Activated gamma-delta T cell treated with Interleukin-2 at 50 U/mL for 16 hours (primary cell): ENCODE measurements around the gene NANOG.
"Not testable (repeated sequence)": the region's sequence is repeated elsewhere in the genome, so short reads cannot be mapped to it uniquely, and the experiment has no call there.

Experiments
- DNase-seq: peaks from one replicate; pipeline ENCODE4 v3.0.0-alpha.2; 2020

Gene NANOG

GRCh38 chr12:7806319-7806718, 17.1 kb downstream of the NANOG start:
- not testable (repeated sequence) for DNase-seq

GRCh38 chr12:7806863-7807487, 17.8 kb downstream of the NANOG start:
- peak; percentile 63 for DNase-seq

GRCh38 chr12:7825754-7826153, 36.6 kb downstream of the NANOG start:
- DNase-seq: not testable (repeated sequence)

- DNase-seq: not testable (repeated sequence)
Observed at GRCh38 chr12:7829737-7830136, 40.5 kb downstream of the NANOG start.

GRCh38 chr12:7832059-7832696, 43.0 kb downstream of the NANOG start:
- peak; percentile 26 for DNase-seq

- not testable (repeated sequence) for DNase-seq
Observed at GRCh38 chr12:7833201-7833600, 44.0 kb downstream of the NANOG start.

- no peak for DNase-seq
Observed at GRCh38 chr12:7833831-7834230, 44.6 kb downstream of the NANOG start.

GRCh38 chr12:7834701-7835100, 45.5 kb downstream of the NANOG start:
- no peak for DNase-seq

GRCh38 chr12:7835116-7835515, 45.9 kb downstream of the NANOG start:
- no peak for DNase-seq

- DNase-seq: no peak
Observed at GRCh38 chr12:7835766-7836165, 46.6 kb downstream of the NANOG start.

GRCh38 chr12:7837366-7837765, 48.2 kb downstream of the NANOG start:
- no peak for DNase-seq

- DNase-seq: not testable (repeated sequence)
Observed at GRCh38 chr12:7839226-7839625, 50.0 kb downstream of the NANOG start.

GRCh38 chr12:7839848-7840247, 50.6 kb downstream of the NANOG start:
- not testable (repeated sequence) for DNase-seq

GRCh38 chr12:7842444-7842843, 53.2 kb downstream of the NANOG start:
- not testable (repeated sequence) for DNase-seq

- not testable (repeated sequence) for DNase-seq
Observed at GRCh38 chr12:7843149-7843548, 53.9 kb downstream of the NANOG start.

GRCh38 chr12:7843583-7843982, 54.4 kb downstream of the NANOG start:
- DNase-seq: not testable (repeated sequence)

- no peak for DNase-seq
Observed at GRCh38 chr12:7844116-7844515, 54.9 kb downstream of the NANOG start.

- DNase-seq: not testable (repeated sequence)
Observed at GRCh38 chr12:7847226-7848097, 58.3 kb downstream of the NANOG start.

GRCh38 chr12:7848098-7848422, 58.9 kb downstream of the NANOG start:
- not testable (repeated sequence) for DNase-seq
